A549 (cell line): ENCODE results near the gene SNX17. TPM values are rescaled to one million over a fixed set of nuclear protein-coding genes. Genes with fewer than 3 reads are reported as not detected.

Experiments used
- ATAC-seq, 2 experiments: fragments of 200-7000 bp in 1 of 2; fragments of >200 bp in 1 of 2; cut with Nextera tagmentation in 1 of 2; cut with Tn5 transposase in 1 of 2; 3 replicates each; pipeline versions ENCODE4 v1.8.0 to v1.9.1; 2018 to 2020; ENCODE audit warnings: mild to moderate bottlenecking in 1 of 2, moderate library complexity in 1 of 2
- CTCF ChIA-PET: fragments of 300-600 bp; sonication (Branson Sonifier 250); formaldehyde crosslinking; extraction: SDS; loops from one replicate; lab custom pipeline; 2021; ENCODE audit warnings: antibody characterized with exemption, inconsistent platforms; lab: Yijun Ruan, JAX
- POLR2A ChIA-PET: fragments of 350-600 bp; formaldehyde crosslinking; extraction: SDS; loops from one replicate; lab custom pipeline; 2021; ENCODE audit warnings: antibody characterized with exemption, inconsistent platforms; lab: Yijun Ruan, JAX
- DNase-seq, 2 experiments: peaks; one replicate each; pipeline versions ENCODE4 v3.0.0 to v3.0.0-alpha.2; 2011 to 2016; ENCODE audit warnings: low read depth in 1 of 2, low spot score in 1 of 2
- FAIRE-seq: peaks from 2 replicates; lab custom pipeline; 2011; peaks lifted over from hg19 to GRCh38; lab: Jason Lieb, UNC
- H3K27ac ChIP-seq, 2 experiments: fragments of >200 bp; sonication (Bioruptor Twin); formaldehyde crosslinking; 3 replicates each; pipeline ENCODE4 v1.5.1; 2016 to 2017
- H3K4me1 ChIP-seq: fragments of >200 bp; sonication (Bioruptor Twin); formaldehyde crosslinking; 3 replicates; pipeline ENCODE4 v1.6.1; 2016
- H3K4me2 ChIP-seq: fragments of >200 bp; sonication (Bioruptor Twin); formaldehyde crosslinking; 3 replicates; pipeline ENCODE4 v1.6.1; 2016
- H3K4me3 ChIP-seq: fragments of >200 bp; sonication (Bioruptor Twin); formaldehyde crosslinking; 3 replicates; pipeline ENCODE4 v1.5.1; 2016
- H3K9me3 ChIP-seq: fragments of >200 bp; sonication (Bioruptor Twin); formaldehyde crosslinking; 3 replicates; pipeline ENCODE4 v1.6.1; 2016
- BCL3 ChIP-seq: fragments of >200 bp; sonication (Bioruptor Twin); formaldehyde crosslinking; IDR thresholded peaks from 3 replicates; pipeline ENCODE4 v1.6.1; 2016
- CHD4 ChIP-seq: fragments of 200-600 bp; sonication (generic); IDR thresholded peaks from 2 replicates; pipeline ENCODE4 v1.6.1; 2016; ENCODE audit warnings: antibody characterized with exemption, mild to moderate bottlenecking, borderline replicate concordance
- HOXB13 ChIP-seq: fragments of 250-450 bp; sonication (Bioruptor Pico); IDR thresholded peaks from 2 replicates; pipeline ENCODE4 v1.5.0; 2020; ENCODE audit warnings: low read depth, mild to moderate bottlenecking, moderate library complexity
- JUN ChIP-seq, 2 experiments: fragments of >200 bp; sonication (Bioruptor Twin); formaldehyde crosslinking; IDR thresholded peaks; 2 replicates in 1 of 2; 3 replicates in 1 of 2; pipeline ENCODE4 v1.6.1; 2016 to 2017
- RAD21 ChIP-seq, 2 experiments: fragments of >200 bp in 1 of 2; sonication (Bioruptor Twin) in 1 of 2; formaldehyde crosslinking in 1 of 2; IDR thresholded peaks in 1 of 2; conservative IDR thresholded peaks in 1 of 2; 2 replicates in 1 of 2; 3 replicates in 1 of 2; pipeline ENCODE4 v1.6.1; 2012 to 2018; ENCODE audit warnings: inconsistent platforms in 1 of 2
- REST ChIP-seq: fragments of 200-600 bp; sonication (generic); IDR thresholded peaks from 2 replicates; pipeline ENCODE4 v1.6.1; 2016; ENCODE audit warnings: antibody characterized with exemption, mild to moderate bottlenecking, moderate library complexity
- RFX5 ChIP-seq: fragments of 450-650 bp; IDR thresholded peaks from 2 replicates; pipeline ENCODE4 v1.7.1; 2014; ENCODE audit warnings: antibody characterized with exemption, mild to moderate bottlenecking, moderate library complexity
- TFCP2L1 ChIP-seq: fragments of 250-450 bp; sonication (Bioruptor Pico); IDR thresholded peaks from 2 replicates; pipeline ENCODE4 v1.5.0; 2021; ENCODE audit warnings: mild to moderate bottlenecking
- ZFP36 ChIP-seq: fragments of 450-650 bp; IDR thresholded peaks from 2 replicates; pipeline ENCODE4 v1.6.1; 2014; ENCODE audit warnings: borderline replicate concordance; ENCODE audit not compliant: partially characterized antibody
- WGBS: methylation state at CpG from one replicate; pipeline ENCODE4 v1.1.6; 2017; ENCODE audit errors: missing lambda C conversion rate; 5-methylcytosine and 5-hydroxymethylcytosine counted together
- polyA plus RNA-seq, 4 experiments: library from polyadenylated mRNA; depleted of rRNA in 3 of 4; stranded (reverse); fragments of >200 nt; fragmentation: RNase III in 1 of 4; extraction: RNeasy Plus Mini Kit Qiagen cat#74134 plus additional on column Dnase treatment in 1 of 4; gene quantifications; 2 replicates in 3 of 4; 3 replicates in 1 of 4; pipeline ENCODE4 v1.2.3, GENCODE V29; 2011 to 2017
- TF ChIP-seq, protein P1 (sequence below): IDR thresholded peaks from 2 replicates; pipeline ENCODE4 v1.6.1; 2012; ENCODE audit warnings: low read depth, borderline replicate concordance

Gene SNX17
- polyA plus RNA-seq, 2 of the 4 experiments (the other 2 are of a cell fraction): 141 to 154 TPM

GRCh38 chr2:27373567-27373966 lies 3.2 kb downstream of the SNX17 start:
- H3K9me3 ChIP-seq: no peaks in the 10 kb centered on the region
- no peak for TF ChIP-seq REST
- H3K4me3 ChIP-seq: no peak overlapping the region
- no peak for DNase-seq
- H3K4me2 ChIP-seq: no peak overlapping the region
- 89% methylated on average over 5 of the region's 5 CpGs for WGBS
- H3K27ac ChIP-seq: no peak overlapping the region
- ChIA-PET CTCF (interaction anchor here (1.4 to 1.7 kb wide), 3 partner anchors 11 to 70 kb away, joined by 3 to 5 read pairs (median 3); partner anchors contain the start of gene NRBP1), POLR2A (interaction anchor here (0.6 kb wide), 1 partner anchor 11 kb away, joined by 3 read pairs; no protein-coding TSS in a partner anchor)
- ATAC-seq: no peak
- H3K4me1 ChIP-seq: peaks cover 28% of the 10 kb centered on the region
- no peak for FAIRE-seq

DNA sequence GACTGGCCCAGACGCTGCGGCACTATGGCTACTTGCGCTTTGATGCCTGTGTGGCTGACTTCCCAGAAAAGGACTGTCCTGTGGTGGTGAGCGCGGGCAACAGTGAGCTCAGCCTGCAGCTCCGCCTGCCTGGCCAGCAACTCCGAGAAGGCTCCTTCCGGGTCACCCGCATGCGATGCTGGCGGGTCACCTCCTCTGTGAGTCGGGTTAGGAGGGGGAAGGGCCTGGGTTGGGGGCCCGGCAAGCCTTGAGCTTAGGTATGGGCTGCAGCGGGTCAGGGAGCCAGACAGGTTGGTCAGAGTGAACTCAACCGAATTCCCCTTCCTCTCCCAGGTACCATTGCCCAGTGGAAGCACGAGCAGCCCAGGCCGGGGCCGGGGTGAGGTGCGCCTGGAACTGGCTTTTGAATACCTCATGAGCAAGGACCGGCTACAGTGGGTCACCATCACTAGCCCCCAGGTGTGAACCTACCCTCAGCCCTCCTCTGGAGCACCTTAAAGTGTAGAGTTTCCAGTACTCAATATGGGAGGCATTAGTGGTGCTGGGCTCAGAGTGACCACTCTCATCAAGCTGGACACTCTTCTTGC lies 5.2 kb downstream of the SNX17 start:
- TF ChIP-seq TFCP2L1 (CRISPR knock-in tag): no peak
- TF ChIP-seq BCL3: no peak
- TF ChIP-seq JUN (IDR thresholded peaks at IDR 0.05): peak in 1 of 2 experiments; percentile 24; a peak in 2 of 5 replicates
- no peak for TF ChIP-seq RFX5
- 92% methylated on average over 17 of the region's 20 CpGs for WGBS
- DNase-seq: no peak
- Histone ChIP-seq H3K4me3 (no peak overlapping the region), H3K9me3 (no peaks in the 10 kb centered on the region), H3K4me1 (peaks cover 31% of the 10 kb centered on the region), H3K4me2 (no peak overlapping the region), H3K27ac (no peak overlapping the region)
- no peak for ATAC-seq
- POLR2A ChIA-PET: no interaction called here
- CTCF ChIA-PET: interaction anchor here (1.2 to 1.8 kb wide), 3 partner anchors 23 to 55 kb away, joined by 3 to 5 read pairs (median 3); partner anchors contain the start of gene NRBP1
- FAIRE-seq: no peak

GRCh38 chr2:27376151-27376865 lies 5.9 kb downstream of the SNX17 start:
- no peak overlapping the region for H3K27ac ChIP-seq
- no peak for FAIRE-seq
- H3K9me3 ChIP-seq: no peaks in the 10 kb centered on the region
- no peak for ATAC-seq
- no peak overlapping the region for H3K4me3 ChIP-seq
- WGBS: 89% methylated on average over 16 of the region's 16 CpGs
- ChIA-PET CTCF (interaction anchor here (0.9 to 6.9 kb wide), 5 partner anchors 23 to 57 kb away, joined by 3 to 50 read pairs (median 3); no protein-coding TSS in a partner anchor), POLR2A (no interaction called here)
- H3K4me1 ChIP-seq: peaks cover 37% of the 10 kb centered on the region
- TF ChIP-seq ZFP36: no peak
- no peak for TF ChIP-seq CHD4
- TF ChIP-seq, protein P1, sequence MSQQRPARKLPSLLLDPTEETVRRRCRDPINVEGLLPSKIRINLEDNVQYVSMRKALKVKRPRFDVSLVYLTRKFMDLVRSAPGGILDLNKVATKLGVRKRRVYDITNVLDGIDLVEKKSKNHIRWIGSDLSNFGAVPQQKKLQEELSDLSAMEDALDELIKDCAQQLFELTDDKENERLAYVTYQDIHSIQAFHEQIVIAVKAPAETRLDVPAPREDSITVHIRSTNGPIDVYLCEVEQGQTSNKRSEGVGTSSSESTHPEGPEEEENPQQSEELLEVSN: no peak
- no peak for TF ChIP-seq RAD21 (conservative IDR thresholded peaks at IDR 0.05 in 1 of 2, IDR thresholded peaks at IDR 0.05 in 1 of 2)
- no peak for TF ChIP-seq HOXB13 (CRISPR knock-in tag)
- DNase-seq: no peak
- no peak overlapping the region for H3K4me2 ChIP-seq
